ENCODE data around the gene CLDN4.
"Not testable (repeated sequence)": the region's sequence is repeated elsewhere in the genome, so short reads cannot be mapped to it uniquely, and the experiment has no call there.

The CLDN4 gene

DNA sequence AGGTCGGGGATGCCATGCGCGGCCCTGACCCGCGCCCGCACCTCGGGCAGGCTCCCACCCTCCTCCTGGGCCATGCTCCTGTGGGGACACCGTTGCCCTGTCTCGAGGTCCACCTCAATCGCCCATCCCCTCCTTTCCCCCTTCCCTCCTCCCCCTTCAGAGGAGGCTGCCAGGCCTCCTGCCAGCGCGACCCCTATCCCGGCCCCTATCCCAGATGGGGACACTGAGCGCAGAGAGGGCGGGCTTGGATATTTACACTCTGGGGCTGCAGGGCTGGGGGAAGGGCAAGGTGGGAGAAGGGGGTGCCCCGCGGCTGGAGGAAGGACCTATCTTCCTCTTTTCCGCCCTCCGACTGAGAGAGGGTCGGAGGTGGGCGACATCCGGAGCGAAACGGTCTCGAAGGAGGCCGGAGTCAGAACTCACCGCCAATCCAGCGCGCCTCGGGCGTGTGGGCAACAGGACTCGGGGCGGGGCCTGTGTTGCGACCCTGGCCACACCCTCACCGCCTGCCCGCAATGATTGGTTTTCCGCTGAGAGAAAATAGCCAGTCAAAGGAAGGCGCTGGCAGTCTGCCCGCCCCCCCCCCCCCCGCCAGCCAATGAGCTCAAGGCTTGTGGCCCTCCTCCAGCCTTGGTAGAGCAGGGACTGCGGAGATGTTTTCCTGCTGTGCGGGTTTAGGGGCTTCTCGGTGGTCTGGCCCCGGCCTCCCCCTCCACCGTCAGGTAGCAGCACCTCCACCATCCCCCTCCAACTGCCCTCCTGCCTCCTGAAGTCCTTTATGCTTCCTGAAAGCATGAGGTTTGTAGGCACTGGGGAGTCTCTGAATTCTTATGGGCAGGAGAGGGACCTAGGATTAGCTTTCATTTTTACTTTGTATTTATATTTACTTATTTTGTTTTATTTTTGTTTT, 11.5 kb downstream of the CLDN4 start, which contains the start of gene METTL27:
TSS of gene METTL27 (minus strand) at position 450 of the 910 bp plus-strand sequence. CDS start at position 74, 376 bp downstream.
- DNase-seq (ENCODE audit: low read depth in 3 of 3), result peak; percentile 72 to 80 (median 78)

- DNase-seq (ENCODE audit: low read depth in 3 of 3), result no peak
Observed at GRCh38 chr7:73844131-73844547, 13.3 kb downstream of the CLDN4 start.

DNA sequence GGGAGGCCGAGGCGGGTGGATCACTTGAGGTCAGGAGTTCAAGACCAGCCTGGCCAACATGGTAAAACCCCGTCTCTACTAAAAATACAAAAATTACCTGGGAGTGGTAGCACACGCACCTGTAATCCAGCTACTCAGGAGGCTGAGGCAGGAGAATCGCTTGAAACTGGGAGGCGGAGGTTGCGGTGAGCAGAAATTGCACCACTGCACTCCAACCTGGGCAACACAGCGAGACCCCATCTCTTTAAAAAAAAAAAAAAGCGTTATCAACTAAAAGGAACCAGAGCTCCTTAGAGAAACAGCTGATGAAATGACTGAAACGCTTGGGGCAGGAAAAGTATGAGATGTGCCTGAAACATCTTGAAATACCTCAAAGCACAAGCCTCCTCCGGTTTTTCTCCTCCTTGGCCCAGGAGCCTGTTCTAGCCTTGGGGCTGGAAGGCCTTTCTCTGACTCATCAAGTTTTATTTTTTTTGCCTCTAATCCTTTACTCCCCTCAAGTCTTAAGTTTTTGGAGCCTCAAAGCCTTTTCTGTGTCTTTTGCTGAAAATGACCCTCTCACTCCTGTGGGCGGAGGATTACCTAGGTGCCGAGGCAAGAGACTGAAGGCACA, 14.2 kb downstream of the CLDN4 start:
- DNase-seq (ENCODE audit: low read depth in 3 of 3), result no peak

- DNase-seq (ENCODE audit: low read depth in 3 of 3), result not testable (repeated sequence)
Observed at GRCh38 chr7:73845701-73846195, 15.0 kb downstream of the CLDN4 start.

- DNase-seq (ENCODE audit: low read depth in 3 of 3), result no peak
Observed at GRCh38 chr7:73847941-73848723, 17.3 kb downstream of the CLDN4 start.

- no peak for DNase-seq (ENCODE audit: low read depth in 3 of 3)
Observed at GRCh38 chr7:73850781-73851207, 20.0 kb downstream of the CLDN4 start.

GRCh38 chr7:73851410-73852338, 20.9 kb downstream of the CLDN4 start:
- no peak for DNase-seq (ENCODE audit: low read depth in 3 of 3)

GRCh38 chr7:73852500-73852899, 21.7 kb downstream of the CLDN4 start:
- DNase-seq (ENCODE audit: low read depth in 3 of 3), result no peak

DNA sequence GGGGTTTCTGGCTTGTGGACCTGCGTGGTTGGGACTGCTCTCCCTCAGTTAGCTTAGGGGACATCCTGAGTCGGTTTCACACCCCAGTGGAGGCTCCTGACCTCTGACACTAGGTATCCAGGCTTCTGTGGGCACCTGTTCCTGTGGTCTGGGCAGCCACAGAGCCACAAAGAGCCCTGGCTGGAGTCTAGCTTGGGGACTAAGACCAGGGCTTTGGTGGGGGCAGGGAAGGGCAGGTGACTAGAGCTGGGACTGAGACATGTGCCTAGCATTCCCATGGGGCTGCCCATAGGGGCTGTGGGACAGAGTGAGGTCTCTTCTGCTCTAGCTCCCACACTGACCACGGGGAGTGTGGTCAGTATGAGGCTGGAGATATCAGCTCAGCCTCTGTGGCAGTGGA, 26.1 kb downstream of the CLDN4 start:
- DNase-seq (ENCODE audit: low read depth in 3 of 3), result no peak

DNA sequence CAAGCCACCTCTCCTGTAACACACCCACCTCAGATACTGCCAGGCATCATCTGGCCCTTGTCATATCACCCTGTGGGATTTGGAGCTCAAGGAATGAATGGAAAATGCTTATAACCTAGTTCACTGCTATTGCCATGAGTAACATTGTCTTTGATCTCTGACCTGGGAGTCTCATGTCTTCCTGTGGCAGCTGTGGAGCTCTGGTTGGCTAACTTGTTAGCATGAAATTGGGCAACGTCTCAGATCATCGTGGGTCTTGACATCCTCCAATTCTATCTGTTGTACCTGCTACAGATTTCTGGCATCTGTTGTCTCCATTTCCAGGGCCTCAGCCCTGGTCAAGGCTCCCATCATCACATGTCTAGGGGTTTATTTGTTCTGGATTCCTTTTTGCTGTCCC, 28.0 kb downstream of the CLDN4 start:
- DNase-seq (ENCODE audit: low read depth in 3 of 3), result no peak

GRCh38 chr7:73860859-73861258, 30.1 kb downstream of the CLDN4 start, which contains the start of gene TMEM270:
Gene TMEM270 (plus strand): TSS chr7:73861159. CDS start chr7:73861195, 36 bp downstream.
- DNase-seq (ENCODE audit: low read depth in 3 of 3), result no peak

DNA sequence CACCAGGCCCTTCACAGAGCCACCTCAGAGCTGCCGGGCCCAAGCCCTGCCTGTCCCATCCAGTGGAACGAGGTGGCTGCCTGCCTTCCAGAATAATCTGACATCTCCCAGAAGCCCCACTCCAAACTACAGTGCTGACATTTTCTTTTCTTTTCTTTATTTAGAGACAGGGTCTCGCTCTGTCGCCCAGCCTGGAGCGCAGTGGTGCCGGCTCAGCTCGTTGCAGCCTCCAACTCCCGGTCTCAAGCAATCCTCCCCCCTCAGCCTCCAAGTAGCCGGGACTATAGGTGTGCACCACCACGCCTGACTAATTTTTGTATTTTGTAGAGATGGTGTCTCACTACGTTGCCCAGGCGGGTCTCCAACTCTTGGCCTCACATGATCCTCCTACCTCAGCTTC, 30.5 kb downstream of the CLDN4 start:
- no peak for DNase-seq (ENCODE audit: low read depth in 3 of 3)

DNA sequence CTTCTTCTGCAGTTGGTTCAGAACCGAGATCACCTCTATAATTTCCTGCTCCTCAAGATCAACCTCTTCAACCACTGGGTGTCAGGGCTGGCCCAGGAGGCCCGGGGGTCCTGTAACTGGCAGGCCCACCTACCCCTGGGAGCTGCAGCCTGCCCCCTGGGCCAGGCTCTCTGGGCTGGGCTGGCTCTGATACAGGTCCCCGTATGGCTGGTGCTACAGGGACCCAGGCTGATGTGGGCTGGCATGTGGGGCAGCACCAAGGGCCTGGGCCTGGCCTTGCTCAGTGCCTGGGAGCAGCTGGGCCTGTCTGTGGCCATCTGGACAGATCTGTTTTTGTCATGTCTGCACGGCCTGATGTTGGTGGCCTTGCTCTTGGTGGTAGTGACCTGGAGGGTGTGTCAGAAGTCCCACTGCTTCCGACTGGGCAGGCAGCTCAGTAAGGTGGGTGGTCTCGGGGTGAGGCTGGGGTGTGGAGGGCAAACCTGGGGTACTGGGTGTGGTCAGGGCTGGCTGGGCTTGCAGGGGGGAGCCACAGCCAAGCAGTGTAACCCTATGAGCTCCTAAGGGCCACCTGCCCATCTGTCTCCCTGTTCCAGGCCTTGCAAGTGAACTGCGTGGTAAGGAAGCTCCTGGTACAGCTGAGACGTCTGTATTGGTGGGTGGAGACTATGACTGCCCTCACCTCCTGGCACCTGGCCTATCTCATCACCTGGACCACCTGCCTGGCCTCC, 34.4 kb downstream of the CLDN4 start:
- no peak for DNase-seq (ENCODE audit: low read depth in 3 of 3)

DNA sequence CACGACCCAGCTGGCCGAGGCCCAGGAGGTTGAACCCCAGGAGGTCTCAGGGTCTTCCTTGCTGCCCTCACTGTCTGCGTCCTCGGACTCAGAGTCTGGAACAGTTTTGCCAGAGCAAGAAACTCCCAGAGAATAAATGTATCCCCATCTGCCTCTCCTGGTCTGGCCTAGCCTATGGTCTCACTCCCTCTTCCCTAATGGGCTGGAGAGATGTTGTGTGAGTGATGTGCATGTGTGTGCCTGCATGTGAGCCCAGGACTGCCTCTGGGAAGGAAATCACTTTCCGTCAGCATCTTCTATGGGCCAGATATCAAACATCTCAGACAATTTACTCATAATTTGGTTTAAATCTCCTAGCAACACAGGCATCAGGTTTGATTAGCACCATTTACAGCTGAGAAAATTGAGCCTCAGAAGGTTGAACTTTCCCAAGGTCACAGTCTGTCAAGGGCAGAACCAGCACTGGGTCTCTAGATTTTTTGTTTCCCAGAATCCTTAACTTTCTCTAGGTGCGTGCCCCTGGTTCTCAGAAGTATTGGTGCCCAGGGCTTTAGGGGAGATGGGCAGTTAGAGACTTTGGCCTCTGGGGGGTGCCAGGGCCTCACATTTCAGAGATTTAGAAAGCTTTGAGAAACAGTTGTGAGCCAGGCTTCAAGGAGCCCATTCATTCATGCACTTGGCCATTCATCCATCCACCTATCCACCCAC, 35.1 kb downstream of the CLDN4 start:
- DNase-seq (ENCODE audit: low read depth in 3 of 3), result no peak

- no peak for DNase-seq (ENCODE audit: low read depth in 3 of 3)
Observed at GRCh38 chr7:73866446-73866767, 35.6 kb downstream of the CLDN4 start.

DNA sequence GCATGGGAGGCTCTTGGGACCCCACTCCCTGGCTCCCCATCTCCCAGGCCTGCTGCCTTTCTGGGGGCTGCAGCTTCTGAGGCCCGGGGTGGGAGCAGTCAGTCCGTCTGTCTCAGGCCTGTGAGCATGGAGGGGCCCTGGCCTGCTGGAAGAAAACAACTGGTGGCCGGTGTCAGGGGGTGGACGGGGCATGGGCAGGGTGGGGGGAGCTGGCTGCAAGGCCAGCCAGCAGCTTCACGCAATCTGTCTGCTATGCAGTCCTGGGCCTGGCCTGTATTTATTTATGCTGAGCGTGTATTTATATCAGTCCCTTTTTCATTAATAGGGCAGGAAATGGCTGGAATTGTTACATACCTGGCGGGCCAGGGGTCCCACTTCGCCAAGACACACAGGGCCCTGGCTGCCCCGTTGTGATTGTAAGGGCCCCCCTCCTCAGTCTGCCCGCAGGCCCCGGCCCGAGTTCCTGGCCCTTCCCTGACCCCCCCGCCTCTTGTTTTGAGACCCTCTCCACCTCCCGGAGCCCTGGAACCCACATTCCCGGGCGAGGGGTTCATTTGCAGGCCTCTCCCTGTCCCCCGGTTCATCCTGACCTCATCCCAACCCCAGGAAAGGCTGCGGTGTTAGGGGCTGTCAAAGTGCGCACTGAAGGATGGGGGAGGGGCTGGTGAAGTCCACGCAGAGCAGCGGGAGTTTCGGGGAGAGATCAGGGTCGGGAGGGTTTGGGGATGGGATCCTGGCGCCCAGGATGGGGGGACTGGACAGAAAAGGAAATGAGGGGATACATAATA, 38.4 kb downstream of the CLDN4 start:
- no peak for DNase-seq (ENCODE audit: low read depth in 3 of 3)

GRCh38 chr7:73870041-73870492, 39.3 kb downstream of the CLDN4 start:
- DNase-seq (ENCODE audit: low read depth in 3 of 3), result no peak

DNA sequence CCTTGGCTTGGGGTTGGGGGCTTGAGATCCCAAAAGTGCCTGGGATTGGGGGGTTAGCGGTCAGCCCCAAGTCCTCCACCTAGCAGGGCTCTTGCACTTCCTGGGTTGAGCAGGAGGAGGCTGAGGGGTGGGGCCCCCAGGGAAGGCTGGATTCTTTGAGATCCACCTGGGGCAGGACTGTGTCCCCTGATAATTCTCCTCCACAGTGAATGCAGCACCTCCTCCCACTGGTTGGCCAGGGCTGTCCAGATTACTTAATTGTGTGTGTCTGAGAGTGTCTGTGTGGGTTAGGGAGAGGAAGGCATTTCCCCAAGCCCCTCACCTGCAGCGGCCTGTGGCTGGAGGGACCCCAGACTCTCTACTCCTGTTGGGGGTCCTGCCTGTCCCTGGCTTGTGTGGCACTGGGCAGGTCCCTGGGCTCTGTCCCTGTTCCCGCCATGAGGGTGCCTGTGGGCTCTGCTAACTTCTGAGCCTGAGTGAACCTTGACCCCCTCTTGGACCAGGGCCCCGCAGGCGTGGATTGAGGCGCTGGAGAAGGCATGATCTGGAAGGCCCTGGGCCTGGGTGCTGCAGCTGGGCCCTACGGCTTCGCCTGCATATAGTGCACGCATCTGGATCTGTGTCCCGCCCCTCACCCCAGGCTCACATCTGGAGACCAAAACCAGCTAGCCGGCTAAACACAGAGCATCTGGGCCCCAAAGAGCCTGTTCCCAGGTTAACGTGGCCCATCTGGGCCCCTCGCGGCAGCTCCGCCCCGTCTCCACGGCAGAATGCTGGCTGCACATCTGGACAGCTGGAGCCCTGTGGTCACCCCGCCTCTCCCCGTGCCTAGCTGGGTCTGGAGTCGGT, 40.6 kb downstream of the CLDN4 start:
- no peak for DNase-seq (ENCODE audit: low read depth in 3 of 3)

Measured in stimulated activated CD4-positive, alpha-beta T cell treated with anti-CD3 and anti-CD28 coated beads, TNF-alpha, amount 100 ng/mL, for 4 hours (primary cell).